ENCODE data around the gene PROB1. TPM values are rescaled to one million over a fixed set of nuclear protein-coding genes. Genes with fewer than 3 reads are reported as not detected.
"Not testable (repeated sequence)": the region's sequence is repeated elsewhere in the genome, so short reads cannot be mapped to it uniquely, and the experiment has no call there.

PROB1 gene
- total RNA-seq, 1 experiment from 2014 or later: 3.4 TPM

DNA sequence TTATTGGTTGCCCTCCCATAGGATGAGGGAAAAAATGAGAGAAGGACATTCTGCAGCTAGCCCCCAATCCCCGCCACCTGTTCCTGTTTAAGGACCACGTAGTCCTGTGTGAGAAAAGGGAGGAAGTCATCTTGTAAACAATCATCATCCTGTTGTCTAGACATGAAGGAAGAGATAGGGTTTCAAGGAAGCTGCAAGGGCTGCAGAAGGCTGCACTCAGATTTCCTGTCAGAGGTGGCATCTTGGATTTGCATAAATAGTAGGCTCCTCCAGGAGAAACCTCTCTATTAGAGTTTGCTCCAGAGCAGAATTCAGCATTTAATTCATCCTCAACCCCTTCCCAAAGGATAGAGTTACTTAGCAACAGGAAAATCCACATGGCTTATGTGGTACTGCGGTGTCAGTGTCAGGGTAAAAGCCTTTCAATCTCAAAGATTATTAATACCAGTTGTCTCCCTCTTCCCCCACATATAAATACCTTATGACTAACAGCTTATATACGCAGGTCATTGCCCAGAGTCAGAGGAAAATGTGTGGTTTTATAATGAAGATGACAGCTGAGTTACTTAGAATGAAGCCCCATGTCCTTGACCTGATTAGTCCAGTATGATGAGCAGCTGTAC, 49.0 kb upstream of the PROB1 start:
- Histone ChIP-seq H3K27me3 (ENCODE audit: insufficient read depth, low read length) (no peaks in the 10 kb centered on the region), H2BK15ac (ENCODE audit: low read depth, low read length) (no peak overlapping the region), H3T11ph (ENCODE audit: low read length) (no peak overlapping the region), H3K23me2 (ENCODE audit: insufficient read length, low read depth, low read length, poor library complexity, severe bottlenecking) (no peaks in the 10 kb centered on the region), H2BK5ac (ENCODE audit: insufficient read length, low read length) (no peak overlapping the region), H3K4me2 (ENCODE audit: insufficient read depth, insufficient read length, low read length) (no peak overlapping the region), H3K79me1 (ENCODE audit: insufficient read depth, low read depth, low read length, poor library complexity, severe bottlenecking) (no peaks in the 10 kb centered on the region), H3K9ac (ENCODE audit: extremely low read depth, insufficient read length, low read length) (no peak overlapping the region), H3K9me3 (ENCODE audit: control insufficient read depth, low read depth, low read length) (no peaks in the 10 kb centered on the region), H3K79me2 (ENCODE audit: insufficient read depth, low read length) (no peaks in the 10 kb centered on the region), H3K23ac (ENCODE audit: insufficient read length, low read depth, low read length) (no peak overlapping the region), H4K91ac (ENCODE audit: insufficient read length, low read depth, low read length) (no peak overlapping the region), H2AK5ac (ENCODE audit: insufficient read length, low read length) (no peak overlapping the region), H3K4me1 (ENCODE audit: insufficient read depth, low read length) (no peaks in the 10 kb centered on the region), H3K56ac (ENCODE audit: insufficient read length, low read depth, low read length) (no peak overlapping the region), H2BK120ac (ENCODE audit: low read depth, low read length, poor library complexity, severe bottlenecking) (no peak overlapping the region), H2BK20ac (ENCODE audit: low read depth, low read length, poor library complexity, severe bottlenecking) (no peak overlapping the region), H3K4ac (ENCODE audit: low read depth, low read length) (no peak overlapping the region), H4K20me1 (ENCODE audit: control insufficient read depth, insufficient read depth, insufficient read length) (no peaks in the 10 kb centered on the region), H3K27ac (ENCODE audit: insufficient read length, low read depth, low read length) (no peak overlapping the region), H3K14ac (ENCODE audit: insufficient read depth, low read length) (no peak overlapping the region), H2AFZ (ENCODE audit: low read length) (no peak overlapping the region), H2BK12ac (ENCODE audit: insufficient read length, low read depth, low read length) (no peak overlapping the region), H4K8ac (replicated peaks; ENCODE audit: insufficient read length, low read depth, low read length) (no peak overlapping the region), H4K5ac (ENCODE audit: insufficient read length, low read depth, low read length) (no peak overlapping the region), H3K18ac (ENCODE audit: insufficient read length, low read depth, low read length) (no peak overlapping the region)
- Mint-ChIP-seq H3K27me3 (ENCODE audit: low read depth) (peaks cover 3% of the 10 kb centered on the region), H3K9me3 (no peaks in the 10 kb centered on the region), H3K36me3 (ENCODE audit: insufficient read depth in 1 of 3, low read depth in 3 of 3) (no peaks in the 10 kb centered on the region), H3K4me1 (peaks cover 15 to 21% of the 10 kb centered on the region in 2 experiments), H3K27ac (no peak overlapping the region), H3K4me3 (no peak overlapping the region)
- no peak for TF ChIP-seq CTCF (conservative IDR thresholded peaks at IDR 0.05)
- no peak for DNase-seq
- WGBS (ENCODE audit: extremely low coverage, insufficient read length, low lambda C conversion rate): no CpG with 5 or more reads among the region's 4 CpGs

- not testable (repeated sequence) for H3K27ac Mint-ChIP-seq; H3K79me2 ChIP-seq (ENCODE audit: insufficient read depth, low read length); H3K9me3 Mint-ChIP-seq; H2BK5ac ChIP-seq (ENCODE audit: insufficient read length, low read length); H3K4me2 ChIP-seq (ENCODE audit: insufficient read depth, insufficient read length, low read length); H4K8ac ChIP-seq (replicated peaks; ENCODE audit: insufficient read length, low read depth, low read length); DNase-seq; H3K4me1 ChIP-seq (ENCODE audit: insufficient read depth, low read length); H4K5ac ChIP-seq (ENCODE audit: insufficient read length, low read depth, low read length); H3K18ac ChIP-seq (ENCODE audit: insufficient read length, low read depth, low read length); H3K79me1 ChIP-seq (ENCODE audit: insufficient read depth, low read depth, low read length, poor library complexity, severe bottlenecking); H2BK120ac ChIP-seq (ENCODE audit: low read depth, low read length, poor library complexity, severe bottlenecking); H2AFZ ChIP-seq (ENCODE audit: low read length); H4K20me1 ChIP-seq (ENCODE audit: control insufficient read depth, insufficient read depth, insufficient read length); H3K27me3 Mint-ChIP-seq (ENCODE audit: low read depth); H2BK20ac ChIP-seq (ENCODE audit: low read depth, low read length, poor library complexity, severe bottlenecking); H3K27me3 ChIP-seq (ENCODE audit: insufficient read depth, low read length); H2BK12ac ChIP-seq (ENCODE audit: insufficient read length, low read depth, low read length); H3K23ac ChIP-seq (ENCODE audit: insufficient read length, low read depth, low read length); H3K4ac ChIP-seq (ENCODE audit: low read depth, low read length); H3K9ac ChIP-seq (ENCODE audit: extremely low read depth, insufficient read length, low read length); H2BK15ac ChIP-seq (ENCODE audit: low read depth, low read length); H3K9me3 ChIP-seq (ENCODE audit: control insufficient read depth, low read depth, low read length); H4K91ac ChIP-seq (ENCODE audit: insufficient read length, low read depth, low read length); H3T11ph ChIP-seq (ENCODE audit: low read length); H3K14ac ChIP-seq (ENCODE audit: insufficient read depth, low read length); H3K4me3 Mint-ChIP-seq; H3K56ac ChIP-seq (ENCODE audit: insufficient read length, low read depth, low read length); H3K23me2 ChIP-seq (ENCODE audit: insufficient read length, low read depth, low read length, poor library complexity, severe bottlenecking); H3K27ac ChIP-seq (ENCODE audit: insufficient read length, low read depth, low read length); H2AK5ac ChIP-seq (ENCODE audit: insufficient read length, low read length)
- Mint-ChIP-seq H3K4me1 (peaks cover 26 to 29% of the 10 kb centered on the region in 2 experiments), H3K36me3 (ENCODE audit: insufficient read depth in 1 of 3, low read depth in 3 of 3) (peaks cover 0 to 16% (median 6%) of the 10 kb centered on the region in 3 experiments; a peak in 6 of 7 replicates)
- WGBS (ENCODE audit: extremely low coverage, insufficient read length, low lambda C conversion rate): no CpG with 5 or more reads among the region's 17 CpGs
Measured at GRCh38 chr5:139440416-139440815, 45.5 kb upstream of the PROB1 start.
